ENCODE measurements around the gene ATF7. TPM values are rescaled to one million over a fixed set of nuclear protein-coding genes. Genes with fewer than 3 reads are reported as not detected.

Gene ATF7
- total RNA-seq (2012; rRNA removed) (7.0 and 9.4 TPM in 2 replicates), polyA plus RNA-seq (2012; rRNA removed) (15.2 and 16.3 TPM in 2 replicates), Bru-seq, nascent RNA (percentile 88 among the genes with signal in this experiment), BruChase-seq, experiment 1, labeled RNA remaining after a 6-hour chase (percentile 95 among the genes with signal in this experiment), BruChase-seq, experiment 2, labeled RNA remaining after a 2-hour chase (percentile 99 among the genes with signal in this experiment)
- 6.5 and 9.7 TPM in 2 replicates for polyA plus RNA-seq (2012; cell fraction: cytosol; rRNA removed)
- 35.8 and 38.5 TPM in 2 replicates for polyA plus RNA-seq (2012; cell fraction: nucleus; rRNA removed; ENCODE audit: low replicate concordance)
- long read RNA-seq, transcript ATF7-212 (4 exons, 860 nt), result major isoform, 5 of 16 reads
- long read RNA-seq, partial matches to known transcripts, result 0 of 16 reads
- long read RNA-seq, other reads (novel, unspliced or antisense), result 10 of 16 reads

DNA sequence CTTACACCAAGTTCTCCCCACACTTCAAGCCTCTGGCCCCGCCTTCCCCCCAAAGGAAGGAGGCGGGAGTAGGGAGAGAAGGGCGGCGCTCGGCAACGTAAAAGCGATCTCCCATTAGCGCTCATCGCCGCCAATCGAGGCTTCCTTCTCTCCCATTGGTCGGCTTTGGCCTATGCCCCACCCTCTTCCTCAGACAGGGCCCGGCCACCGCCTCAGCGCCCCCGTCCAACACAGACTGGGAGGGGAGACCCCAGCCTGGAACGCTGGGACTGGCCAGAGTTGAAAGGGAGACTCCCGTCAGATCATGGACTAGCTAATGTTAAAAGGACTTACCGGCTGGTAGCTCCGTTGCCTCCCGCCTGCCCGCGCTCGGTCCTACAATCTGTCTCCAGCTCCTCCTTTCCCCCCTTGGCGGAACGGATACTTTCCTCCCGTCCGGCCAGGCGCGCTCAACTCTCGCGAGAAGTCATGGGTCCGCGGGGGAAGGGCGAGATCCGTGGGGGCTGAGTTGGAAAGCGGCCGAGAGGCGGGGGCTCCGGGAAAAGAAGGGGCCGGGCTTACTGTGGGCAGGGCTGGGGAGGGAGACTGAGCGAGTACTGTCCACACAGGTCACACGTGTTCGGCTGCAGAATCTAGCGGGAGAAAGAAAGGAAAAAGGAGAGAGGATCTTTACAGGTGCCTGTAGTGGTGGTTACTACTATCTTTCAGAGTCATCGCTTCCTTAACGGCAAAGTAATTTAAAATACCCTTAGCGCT, at the start of gene ATF7:
Gene ATF7 (minus strand): TSS at position 437 of the 756 bp plus-strand sequence. CDS start 25,382 bp downstream, outside the sequence.
- peak within 1 kb of the TSS; percentile 95 to 100 for H4K8ac ChIP-seq (ENCODE audit: low read depth in 2 of 2, low read length in 2 of 2)
- DNase-seq (peak; percentile 97), ATAC-seq (ENCODE audit: low read depth) (peak; percentile 98)
- peak within 1 kb of the TSS; percentile 97 for H3K9ac ChIP-seq (ENCODE audit: low read depth, low read length)
- intact Hi-C loops (cut with micrococcal nuclease), result loop anchor here (1.0 kb wide), 2 partner anchors 50 to 83 kb away; partner anchors contain the start of gene ATP5MC2
- no peaks in the 10 kb centered on the region for H3K36me3 ChIP-seq (ENCODE audit: control insufficient read depth, insufficient read depth, low read length)
- peaks cover 0 to 36% of the 10 kb centered on the region in 2 experiments for H3K79me1 ChIP-seq (ENCODE audit: low read depth in 1 of 2, low read length in 2 of 2)
- peak within 1 kb of the TSS; percentile 99 for H3K56ac ChIP-seq (ENCODE audit: extremely low read depth, insufficient read depth, low read length)
- peak within 1 kb of the TSS; percentile 95 for H3K27ac ChIP-seq (ENCODE audit: insufficient read depth, low read length)
- H2BK5ac ChIP-seq (ENCODE audit: low read depth, low read length, poor library complexity, severe bottlenecking), result peak within 1 kb of the TSS; percentile 95
- H2BK15ac ChIP-seq (ENCODE audit: low read depth, low read length), result peak within 1 kb of the TSS; percentile 100
- no peaks in the 10 kb centered on the region for H3K9me3 ChIP-seq (ENCODE audit: control insufficient read depth, insufficient read depth, low read length)
- H4K91ac ChIP-seq (ENCODE audit: insufficient read depth, low read depth, low read length), result peak within 1 kb of the TSS; percentile 99
- H2AK5ac ChIP-seq (ENCODE audit: low read depth, low read length), result peak within 1 kb of the TSS; percentile 84; the same call in 1 of the 2 replicates
- peak within 1 kb of the TSS; percentile 90 for H2BK120ac ChIP-seq (ENCODE audit: low read depth, low read length)
- H3K4me3 ChIP-seq (ENCODE audit: insufficient read depth, low read depth, low read length), result peak within 1 kb of the TSS; percentile 70
- POLR2A ChIA-PET (ENCODE audit: unreplicated experiment), result no interaction called here
- H4K20me1 ChIP-seq (ENCODE audit: insufficient read depth, low read length), result peaks cover 11% of the 10 kb centered on the region; the same call in 1 of the 2 replicates
- in situ Hi-C loops (cut with MboI; ENCODE audit: low sequenced_read_pairs), result no loop called here
- H3K27me3 ChIP-seq (ENCODE audit: control insufficient read depth, insufficient read depth, low read length), result no peaks in the 10 kb centered on the region
- peak within 1 kb of the TSS; percentile 90 for H3K18ac ChIP-seq (ENCODE audit: low read depth, low read length)
- no TSS peak for BruUV-seq (replicated peaks)
- H3K4me1 ChIP-seq (ENCODE audit: control insufficient read depth, insufficient read depth, low read length), result peaks cover 4% of the 10 kb centered on the region
- TF ChIP-seq FOS (IDR thresholded peaks at IDR 0.05; ENCODE audit: low read depth, low read length) (peak; percentile 32; the same call in 1 of the 2 replicates), USF2 (IDR thresholded peaks at IDR 0.05; ENCODE audit: low read depth, low read length) (0 out of 2 replicates have a peak, but pooled peaks have one; percentile 27), CHD1 (IDR thresholded peaks at IDR 0.05; ENCODE audit: low read depth, low read length) (peak; percentile 94; the same call in 1 of the 2 replicates), POLR2A (IDR thresholded peaks at IDR 0.05; ENCODE audit: low read depth, low read length) (peak; percentile 75), CEBPB (IDR thresholded peaks at IDR 0.05; ENCODE audit: low read depth, low read length) (no peak), BHLHE40 (IDR thresholded peaks at IDR 0.05; ENCODE audit: low read depth, low read length) (peak; percentile 95), RFX5 (IDR thresholded peaks at IDR 0.05; ENCODE audit: low read depth, low read length) (no peak), NFE2L2 (IDR thresholded peaks at IDR 0.05; ENCODE audit: low read depth, low read length) (peak; percentile 12; the same call in 1 of the 2 replicates), MXI1 (IDR thresholded peaks at IDR 0.05; ENCODE audit: borderline replicate concordance, low read depth, low read length) (peak; percentile 92), SMC3 (IDR thresholded peaks at IDR 0.05; ENCODE audit: low read depth, low read length) (no peak), RCOR1 (IDR thresholded peaks at IDR 0.05; ENCODE audit: insufficient replicate concordance, low read length) (no peak), MAZ (IDR thresholded peaks at IDR 0.05; ENCODE audit: borderline replicate concordance, low read depth, low read length) (peak; percentile 96)
- TF ChIP-seq, protein P1, sequence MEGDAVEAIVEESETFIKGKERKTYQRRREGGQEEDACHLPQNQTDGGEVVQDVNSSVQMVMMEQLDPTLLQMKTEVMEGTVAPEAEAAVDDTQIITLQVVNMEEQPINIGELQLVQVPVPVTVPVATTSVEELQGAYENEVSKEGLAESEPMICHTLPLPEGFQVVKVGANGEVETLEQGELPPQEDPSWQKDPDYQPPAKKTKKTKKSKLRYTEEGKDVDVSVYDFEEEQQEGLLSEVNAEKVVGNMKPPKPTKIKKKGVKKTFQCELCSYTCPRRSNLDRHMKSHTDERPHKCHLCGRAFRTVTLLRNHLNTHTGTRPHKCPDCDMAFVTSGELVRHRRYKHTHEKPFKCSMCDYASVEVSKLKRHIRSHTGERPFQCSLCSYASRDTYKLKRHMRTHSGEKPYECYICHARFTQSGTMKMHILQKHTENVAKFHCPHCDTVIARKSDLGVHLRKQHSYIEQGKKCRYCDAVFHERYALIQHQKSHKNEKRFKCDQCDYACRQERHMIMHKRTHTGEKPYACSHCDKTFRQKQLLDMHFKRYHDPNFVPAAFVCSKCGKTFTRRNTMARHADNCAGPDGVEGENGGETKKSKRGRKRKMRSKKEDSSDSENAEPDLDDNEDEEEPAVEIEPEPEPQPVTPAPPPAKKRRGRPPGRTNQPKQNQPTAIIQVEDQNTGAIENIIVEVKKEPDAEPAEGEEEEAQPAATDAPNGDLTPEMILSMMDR (conservative IDR thresholded peaks at IDR 0.05; ENCODE audit: low read depth, low read length), result no peak
- H2AK9ac ChIP-seq (replicated peaks; ENCODE audit: low read depth, low read length, poor library complexity), result peak within 1 kb of the TSS; percentile 95
- peak within 1 kb of the TSS; percentile 97 for H3K4ac ChIP-seq (ENCODE audit: low read depth, low read length)
- CTCF ChIA-PET, result interaction anchor here (1.6 kb wide), 1 partner anchor 82 kb away, joined by 3 read pairs; no protein-coding TSS in a partner anchor
- 0% methylated on average over 1 of the region's 48 CpGs; no CpG with 5 or more reads in 1 of the 2 experiments for WGBS, 2 experiments (ENCODE audit: extremely low coverage in 2 of 2, insufficient read length in 1 of 2)
- H2AFZ ChIP-seq (replicated peaks; ENCODE audit: low read length, poor library complexity), result peak within 1 kb of the TSS; percentile 98
- peaks cover 3% of the 10 kb centered on the region; the same call in 1 of the 2 replicates for H3K9me1 ChIP-seq (ENCODE audit: insufficient read depth, low read length)
- H3K14ac ChIP-seq (replicated peaks; ENCODE audit: low read depth, low read length), result peak within 1 kb of the TSS; percentile 99
- peak within 1 kb of the TSS; percentile 94 for H4K5ac ChIP-seq (ENCODE audit: low read depth, low read length)
- peak within 1 kb of the TSS; percentile 94 for H3K4me2 ChIP-seq (ENCODE audit: low read depth, low read length)
- H2BK20ac ChIP-seq (ENCODE audit: low read depth, low read length), result peak within 1 kb of the TSS; percentile 76
- H3K23ac ChIP-seq (ENCODE audit: low read depth, low read length), result peak within 1 kb of the TSS; percentile 99
- dilution Hi-C loops (cut with HindIII; ENCODE audit: low sequenced_read_pairs, unreplicated experiment), result no loop called here

All from IMR-90 (cell line).